GM18499 (cell line): Measurements from ENCODE around the gene FXYD1.
"Not testable (repeated sequence)": the region's sequence is repeated elsewhere in the genome, so short reads cannot be mapped to it uniquely, and the experiment has no call there.

Source experiments
- ATAC-seq: cut with Tn5 transposase; IDR thresholded peaks from one replicate; pipeline ENCODE4 v1.9.1; 2021; ENCODE audit warnings: moderate number of reproducible peaks; ENCODE audit not compliant: insufficient read depth, unreplicated experiment

The FXYD1 gene

GRCh38 chr19:35140962-35141836 is 2.6 kb downstream of the FXYD1 start:
- ATAC-seq, result no peak

DNA sequence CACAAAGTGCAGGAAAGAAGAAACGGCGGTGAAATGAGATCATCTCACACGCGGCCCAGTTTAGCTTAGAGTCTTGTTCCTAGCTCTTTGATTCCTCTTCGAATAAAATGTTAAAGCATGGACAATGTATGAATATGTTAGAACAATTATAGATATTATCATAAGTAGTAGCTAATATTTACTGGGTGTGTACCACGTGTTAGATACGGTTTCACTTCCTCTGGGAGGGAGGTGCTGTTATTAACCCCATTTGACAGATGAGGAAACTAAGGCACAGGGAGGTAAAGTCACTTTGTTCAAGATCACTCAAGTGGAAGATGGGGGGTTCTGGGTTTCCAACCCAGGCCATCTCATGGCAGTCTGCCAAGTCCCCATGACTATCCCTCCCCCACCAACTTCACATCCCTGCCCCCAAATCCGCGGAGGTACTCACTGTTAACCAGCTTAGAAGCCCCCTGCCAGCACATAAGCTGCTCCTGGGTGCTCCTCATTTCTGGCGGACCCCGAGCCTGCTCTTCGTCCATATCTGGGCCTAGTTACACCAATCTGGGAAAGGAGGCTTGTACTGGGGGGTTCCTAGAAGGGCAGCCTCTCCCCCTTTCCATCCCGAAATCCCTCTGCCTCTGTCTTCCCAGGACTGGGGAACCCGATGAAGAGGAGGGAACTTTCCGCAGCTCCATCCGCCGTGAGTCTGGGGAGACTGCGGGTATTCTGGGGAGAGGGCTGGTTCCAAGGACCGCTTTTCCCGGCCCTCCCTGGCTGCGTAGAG is 3.4 kb downstream of the FXYD1 start:
- ATAC-seq, result no peak

- no peak for ATAC-seq
Observed at GRCh38 chr19:35142606-35143230, 4.1 kb downstream of the FXYD1 start.

DNA sequence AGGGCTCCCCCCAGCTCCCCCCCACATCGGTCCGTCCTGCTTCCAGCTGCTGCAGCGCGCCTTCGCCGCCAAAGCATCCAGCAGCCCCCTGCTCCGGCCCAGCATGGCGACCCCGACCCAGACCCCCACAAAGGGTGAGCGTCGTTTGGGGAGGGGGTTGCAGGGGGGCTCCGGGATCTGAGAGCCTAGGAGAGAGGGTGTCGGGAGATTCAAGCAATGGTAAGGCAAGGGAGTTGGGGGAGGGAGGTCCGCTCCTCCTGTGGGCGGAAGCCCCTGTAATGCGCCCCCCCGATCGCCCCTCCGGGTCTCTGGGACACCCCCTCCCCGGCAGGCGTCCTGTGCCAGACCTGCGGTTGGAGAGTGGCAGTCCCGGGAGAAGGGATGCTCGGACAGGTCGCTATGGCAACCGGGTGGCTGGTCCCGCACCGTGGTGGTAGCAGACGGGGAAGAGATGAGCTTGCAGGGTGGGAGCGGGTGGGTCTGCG is 4.6 kb downstream of the FXYD1 start, which contains the start of gene FXYD7:
Gene FXYD7, plus strand, starts transcription at position 25 of the 485 bp plus-strand sequence. Its CDS starts 79 bp downstream, at position 104.
- ATAC-seq, result no peak

- no peak for ATAC-seq
Observed at GRCh38 chr19:35143818-35144217, 5.2 kb downstream of the FXYD1 start.

DNA sequence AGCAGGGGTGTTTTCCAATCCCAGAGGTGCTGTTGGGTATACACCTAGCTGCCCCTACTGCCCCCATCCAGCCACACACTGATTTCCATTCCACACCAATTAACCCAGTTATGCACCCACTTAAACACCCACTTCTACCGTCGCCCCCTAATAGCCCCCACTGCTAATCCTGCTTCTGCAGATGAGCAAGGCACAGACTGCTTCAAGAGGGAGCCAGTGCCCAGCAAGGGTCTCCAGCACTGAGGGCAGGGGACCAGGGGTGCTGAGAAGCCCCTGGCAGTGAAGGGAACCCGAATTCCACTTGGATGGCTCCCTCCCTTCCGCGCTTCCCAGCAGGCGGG is 5.6 kb downstream of the FXYD1 start:
- no peak for ATAC-seq

GRCh38 chr19:35144600-35145436 is 6.2 kb downstream of the FXYD1 start:
- no peak for ATAC-seq

GRCh38 chr19:35146746-35147459 is 8.3 kb downstream of the FXYD1 start:
- no peak for ATAC-seq

- ATAC-seq, result no peak
Observed at GRCh38 chr19:35149463-35149862, 10.8 kb downstream of the FXYD1 start.

- ATAC-seq, result no peak
Observed at GRCh38 chr19:35150445-35150844, 11.8 kb downstream of the FXYD1 start.

GRCh38 chr19:35151273-35152065 is 12.8 kb downstream of the FXYD1 start:
- no peak for ATAC-seq

DNA sequence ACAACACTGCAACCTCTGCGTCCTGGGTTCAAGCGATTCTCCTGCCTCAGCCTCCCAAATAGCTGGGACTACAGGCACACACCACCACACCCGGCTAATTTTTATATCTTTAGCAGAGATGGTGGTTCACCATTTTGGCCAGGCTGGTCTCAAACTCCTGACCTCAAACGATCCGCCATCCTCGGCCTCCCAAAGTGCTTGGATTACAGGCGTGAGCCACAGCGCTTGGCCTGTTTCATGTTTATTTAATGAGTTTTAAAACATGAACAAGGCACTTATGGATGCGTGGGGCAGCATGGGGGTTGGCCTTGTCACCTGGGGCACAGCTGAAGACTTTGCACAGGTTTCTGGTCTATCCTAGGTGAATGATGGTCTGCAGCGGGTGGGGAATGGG is 14.5 kb downstream of the FXYD1 start:
- not testable (repeated sequence) for ATAC-seq

DNA sequence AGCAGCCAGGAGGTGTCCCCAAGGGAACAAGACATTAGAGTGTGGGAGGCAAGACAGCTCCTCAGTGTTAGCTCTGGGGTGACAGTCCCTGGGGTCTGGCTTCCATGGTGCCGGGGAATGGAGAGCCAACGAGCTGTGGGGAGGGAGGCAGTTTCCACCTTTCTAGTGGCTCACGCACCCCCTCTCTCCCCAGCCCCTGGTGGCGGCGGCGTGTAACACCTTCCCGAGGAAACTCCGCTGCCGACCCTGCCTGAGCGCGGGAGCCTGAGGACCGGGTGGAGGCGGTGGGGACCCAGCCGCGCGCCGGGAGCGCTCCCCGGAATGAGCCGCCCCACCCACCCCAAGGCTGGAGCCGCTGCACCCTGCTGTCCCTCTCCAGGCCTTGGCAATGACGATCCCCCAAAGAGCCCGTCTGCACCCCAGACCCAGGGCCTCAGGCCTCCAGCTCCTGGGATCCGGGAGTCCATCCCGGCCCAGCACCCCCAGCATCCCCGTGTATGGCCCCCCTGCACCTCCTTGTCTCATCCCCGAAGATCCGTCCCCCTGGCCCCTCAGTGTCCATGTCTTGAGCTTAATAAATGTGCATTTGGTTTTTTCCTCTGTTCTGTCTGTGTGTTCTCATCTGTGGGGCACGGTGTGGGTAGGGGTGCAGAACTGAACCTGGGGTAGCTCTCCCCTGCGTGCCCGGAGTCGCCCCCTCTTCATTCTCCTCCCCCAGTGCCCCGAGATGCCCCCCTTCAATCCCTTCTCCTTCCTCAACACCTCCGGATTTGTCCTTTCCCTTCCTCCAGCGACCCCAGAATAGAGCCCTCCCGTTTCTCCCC is 15.3 kb downstream of the FXYD1 start:
- ATAC-seq, result no peak

GRCh38 chr19:35154525-35155406 is 16.1 kb downstream of the FXYD1 start, which contains the start of gene FXYD5:
FXYD5 (plus strand) TSS chr19:35154735; CDS start chr19:35155551, 816 bp downstream.
- no peak for ATAC-seq

GRCh38 chr19:35155441-35155840 is 16.8 kb downstream of the FXYD1 start:
- no peak for ATAC-seq

- no peak for ATAC-seq
Observed at GRCh38 chr19:35155981-35156672, 17.5 kb downstream of the FXYD1 start.
